ENCODE data around the gene HEATR9. TPM values are rescaled to one million over a fixed set of nuclear protein-coding genes. Genes with fewer than 3 reads are reported as not detected.

HEATR9 gene
- total RNA-seq, 1 donor from 2014 or later = not detected

- no peak for DNase-seq (ENCODE audit: low read depth)
- TF ChIP-seq CTCF (conservative IDR thresholded peaks at IDR 0.05; ENCODE audit: low read depth, low read length) = no peak
- H3K4me3 ChIP-seq (ENCODE audit: low read depth, low read length) = no peak overlapping the region
Observed at GRCh38 chr17:35889241-35889640, 20.6 kb upstream of the HEATR9 start.

GRCh38 chr17:35879773-35880654, 11.3 kb upstream of the HEATR9 start, which contains the start of gene CCL5:
Gene CCL5, minus strand, starts transcription at chr17:35880360.
- DNase-seq (ENCODE audit: low read depth) = no peak
- H3K4me3 ChIP-seq (ENCODE audit: low read depth, low read length) = no peak within 1 kb of the TSS
- TF ChIP-seq CTCF (conservative IDR thresholded peaks at IDR 0.05; ENCODE audit: low read depth, low read length) = no peak

GRCh38 chr17:35878361-35878760, 9.7 kb upstream of the HEATR9 start:
- H3K4me3 ChIP-seq (ENCODE audit: low read depth, low read length) = no peak overlapping the region
- no peak for DNase-seq (ENCODE audit: low read depth)
- TF ChIP-seq CTCF (conservative IDR thresholded peaks at IDR 0.05; ENCODE audit: low read depth, low read length) = no peak

DNA sequence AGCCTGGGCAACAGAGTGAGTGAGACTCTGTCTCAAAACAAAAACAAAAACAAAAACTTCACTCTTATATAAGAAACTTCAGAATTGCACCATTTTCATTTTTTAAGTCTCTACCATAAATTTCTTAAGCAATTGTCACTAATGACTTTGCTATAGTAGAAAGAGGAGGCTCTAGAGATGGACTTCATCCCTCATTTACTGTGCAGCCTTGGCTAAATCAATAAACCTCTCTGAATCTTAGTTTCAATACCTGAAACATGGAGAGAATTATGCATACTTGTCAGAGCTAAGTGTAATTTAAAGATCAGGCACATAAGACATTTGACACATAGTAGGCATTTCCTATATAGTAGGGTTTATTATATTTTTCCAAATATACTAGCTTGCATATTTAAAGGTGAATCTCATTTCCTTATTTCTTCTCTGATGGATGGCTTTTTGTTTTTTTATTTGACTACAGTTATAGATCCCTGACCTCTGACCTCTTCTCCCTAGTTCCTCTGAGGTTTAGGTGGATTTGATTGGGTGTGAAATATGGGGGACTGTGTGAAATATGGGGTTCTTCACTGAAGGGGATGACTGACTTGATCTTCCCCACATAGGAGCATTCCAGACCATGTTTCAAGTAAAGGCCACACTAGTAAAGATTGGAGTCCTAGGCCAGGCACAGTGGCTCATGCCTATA, 8.8 kb upstream of the HEATR9 start:
- TF ChIP-seq CTCF (conservative IDR thresholded peaks at IDR 0.05; ENCODE audit: low read depth, low read length) = no peak
- DNase-seq (ENCODE audit: low read depth) = no peak
- H3K4me3 ChIP-seq (ENCODE audit: low read depth, low read length) = no peak overlapping the region

DNA sequence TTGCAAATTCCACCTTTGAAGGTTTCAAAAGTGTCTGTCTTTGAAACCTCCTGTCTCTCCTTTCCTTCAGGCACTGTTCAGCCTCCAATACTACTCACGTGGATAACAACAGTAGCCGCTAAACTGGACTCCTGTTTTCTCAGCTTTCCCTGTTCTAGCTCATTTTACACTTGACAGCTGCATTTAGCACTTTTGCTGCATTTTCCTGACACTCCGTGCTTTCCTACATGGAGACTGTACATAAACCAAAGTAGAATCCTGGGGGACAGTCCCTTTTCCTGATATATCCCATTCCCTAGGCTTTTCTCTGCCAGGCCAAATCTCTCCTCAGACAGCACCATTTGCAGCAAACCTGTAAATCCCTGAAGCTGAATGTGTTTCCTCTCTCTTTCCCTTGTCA, 7.8 kb upstream of the HEATR9 start:
- no peak for DNase-seq (ENCODE audit: low read depth)
- no peak overlapping the region for H3K4me3 ChIP-seq (ENCODE audit: low read depth, low read length)

GRCh38 chr17:35875800-35876139, 7.1 kb upstream of the HEATR9 start:
- DNase-seq (ENCODE audit: low read depth) = no peak
- H3K4me3 ChIP-seq (ENCODE audit: low read depth, low read length) = no peak overlapping the region
- TF ChIP-seq CTCF (conservative IDR thresholded peaks at IDR 0.05; ENCODE audit: low read depth, low read length) = no peak

More for the DNA sequence above, 7.8 kb upstream of the HEATR9 start:
- no peak for TF ChIP-seq CTCF (conservative IDR thresholded peaks at IDR 0.05; ENCODE audit: low read depth, low read length)
